ENCODE data around the gene MUSTN1. TPM values are rescaled to one million over a fixed set of nuclear protein-coding genes. Genes with fewer than 3 reads are reported as not detected.

Gene MUSTN1
- total RNA-seq, 1 donor from 2014 or later: not detected

- FAIRE-seq (no peak), DNase-seq (ENCODE audit: low spot score in 2 of 2) (no peak)
Observed at GRCh38 chr3:52836471-52836845, 1.6 kb upstream of the MUSTN1 start.

DNA sequence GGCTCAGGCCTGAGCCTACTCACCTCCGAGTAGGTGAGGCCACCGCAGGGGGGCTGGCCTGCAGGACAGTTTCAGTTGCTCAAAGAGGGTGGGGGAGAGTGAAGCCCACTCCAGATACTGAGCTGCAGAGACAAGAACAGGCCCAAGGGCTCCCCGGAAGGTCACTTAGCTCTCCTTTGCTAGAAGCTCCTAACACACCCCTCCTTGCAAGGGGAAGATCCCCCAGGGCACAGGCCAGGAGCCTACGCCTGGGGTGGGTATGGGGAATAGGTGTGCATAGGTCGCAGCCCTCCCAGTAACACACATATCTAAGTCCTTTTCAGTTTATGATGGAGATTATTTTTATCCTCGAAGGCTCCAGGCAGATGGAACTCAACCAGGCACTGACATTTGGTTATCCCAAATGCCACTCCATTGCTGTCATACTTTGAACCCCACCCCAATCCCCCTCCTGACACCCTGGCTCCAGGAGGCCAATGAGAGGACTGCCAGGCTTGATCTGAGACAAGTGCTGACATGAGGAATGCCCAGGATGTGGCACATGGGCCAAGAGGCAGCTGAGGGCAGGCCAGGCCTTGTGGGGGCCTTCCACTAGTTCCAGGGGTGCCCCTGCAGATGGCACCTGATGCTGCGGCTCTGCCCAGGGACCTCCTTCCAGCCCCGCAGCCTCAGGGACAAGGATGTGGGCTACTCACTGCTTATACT, 1.1 kb upstream of the MUSTN1 start:
- FAIRE-seq (no peak), DNase-seq (ENCODE audit: low spot score in 2 of 2) (no peak)

DNA sequence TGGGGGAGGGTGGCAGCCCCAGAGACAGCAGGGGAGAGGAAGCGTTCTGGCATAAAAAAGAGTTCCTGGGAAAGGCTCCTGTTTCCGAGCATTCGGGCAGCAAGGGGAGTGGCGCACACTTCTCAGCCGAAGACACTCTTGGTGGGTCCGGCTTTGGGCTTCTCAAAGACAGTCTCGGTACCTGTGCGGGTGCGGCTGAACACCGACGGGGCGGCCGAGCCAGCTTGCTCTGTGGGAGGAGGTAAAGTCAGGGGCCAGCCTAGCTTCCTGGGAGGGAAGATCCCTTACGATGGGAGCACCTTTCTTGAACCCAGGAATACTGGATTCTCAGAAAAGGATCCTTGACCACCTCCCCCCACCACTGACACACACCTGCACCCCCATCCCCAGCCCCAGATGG, 1.6 kb downstream of the MUSTN1 start:
- DNase-seq (ENCODE audit: low spot score in 2 of 2) (no peak), FAIRE-seq (no peak)

- DNase-seq (ENCODE audit: low spot score in 2 of 2): peak in 1 of 2 donors; percentile 71
- no peak for FAIRE-seq
Observed at GRCh38 chr3:52831500-52832301, 3.1 kb downstream of the MUSTN1 start.

- DNase-seq (ENCODE audit: low spot score in 2 of 2) (no peak), FAIRE-seq (no peak)
Observed at GRCh38 chr3:52830535-52831258, 4.1 kb downstream of the MUSTN1 start, which contains the start of gene ITIH4. Gene ITIH4 (minus strand): TSS chr3:52830672. CDS start chr3:52830642, 30 bp downstream.

- no peak for DNase-seq (ENCODE audit: low spot score in 2 of 2)
- FAIRE-seq: no peak
Observed at GRCh38 chr3:52829906-52830463, 4.8 kb downstream of the MUSTN1 start.

GRCh38 chr3:52829482-52829881, 5.3 kb downstream of the MUSTN1 start:
- FAIRE-seq: no peak
- no peak for DNase-seq (ENCODE audit: low spot score in 2 of 2)

GRCh38 chr3:52827866-52828376, 6.9 kb downstream of the MUSTN1 start:
- DNase-seq (ENCODE audit: low spot score in 2 of 2) (no peak), FAIRE-seq (no peak)

DNA sequence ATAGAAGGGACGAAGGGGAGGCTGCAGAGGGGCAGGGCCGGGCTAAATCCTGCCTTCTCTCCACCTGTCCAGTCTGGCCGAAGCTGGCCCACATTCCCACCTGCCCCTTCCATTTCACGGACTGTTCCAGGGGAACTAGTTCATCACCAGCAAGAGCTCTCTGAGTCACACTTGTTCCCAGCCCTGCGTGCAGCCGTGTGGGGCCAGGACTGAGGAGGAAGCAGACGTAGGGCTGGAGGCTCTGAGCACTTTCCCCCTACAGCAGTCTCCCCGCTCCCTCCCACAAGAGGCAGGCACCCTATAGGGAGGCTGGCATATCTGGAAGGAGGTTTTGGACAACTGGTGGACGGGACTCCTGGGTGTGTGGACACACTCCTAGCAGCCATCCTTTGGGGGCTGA, 7.4 kb downstream of the MUSTN1 start:
- DNase-seq (ENCODE audit: low spot score in 2 of 2) (no peak), FAIRE-seq (no peak)

- FAIRE-seq (no peak), DNase-seq (ENCODE audit: low spot score in 2 of 2) (no peak)
Observed at GRCh38 chr3:52824037-52824436, 10.8 kb downstream of the MUSTN1 start.

DNA sequence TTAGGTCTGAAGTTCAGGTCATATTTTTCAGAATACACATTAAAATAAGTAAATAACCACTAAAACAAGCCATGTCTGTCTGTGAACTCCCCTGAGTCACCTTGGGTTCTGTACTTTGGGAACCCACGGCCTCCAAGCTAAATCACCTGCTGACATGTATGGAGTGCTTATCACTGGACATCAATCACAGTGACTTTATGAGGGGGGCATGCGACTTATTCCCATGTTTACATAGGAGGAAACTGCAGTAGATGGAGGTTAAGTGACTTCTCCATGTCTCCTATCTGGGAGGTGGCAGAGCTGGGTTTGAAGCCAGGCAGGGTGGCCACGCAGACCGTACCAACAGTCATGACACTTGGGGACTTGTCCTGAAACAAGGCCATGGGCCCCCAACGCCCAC, 12.5 kb downstream of the MUSTN1 start:
- DNase-seq (ENCODE audit: low spot score in 2 of 2) (no peak), FAIRE-seq (no peak)

DNA sequence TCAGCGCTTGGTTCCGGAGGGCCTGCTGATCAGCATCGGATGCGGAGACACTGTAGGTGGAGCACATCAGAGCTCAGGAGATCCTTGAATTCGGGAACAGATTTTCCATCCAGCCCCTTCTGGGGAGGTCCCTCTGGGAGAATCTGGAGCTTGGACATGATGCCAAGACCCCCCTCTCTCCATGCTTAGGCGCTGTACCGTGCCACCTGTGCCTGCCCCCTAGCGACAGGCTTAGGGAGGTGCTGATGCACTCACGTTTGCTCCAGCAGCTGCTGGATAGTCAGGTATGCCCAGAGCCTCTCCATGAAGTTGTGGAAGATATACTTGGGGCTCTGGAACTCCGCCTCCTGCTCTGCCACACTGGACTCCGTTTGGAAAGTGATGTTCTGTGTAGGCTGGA, 14.1 kb downstream of the MUSTN1 start:
- no peak for FAIRE-seq
- no peak for DNase-seq (ENCODE audit: low spot score in 2 of 2)

DNA sequence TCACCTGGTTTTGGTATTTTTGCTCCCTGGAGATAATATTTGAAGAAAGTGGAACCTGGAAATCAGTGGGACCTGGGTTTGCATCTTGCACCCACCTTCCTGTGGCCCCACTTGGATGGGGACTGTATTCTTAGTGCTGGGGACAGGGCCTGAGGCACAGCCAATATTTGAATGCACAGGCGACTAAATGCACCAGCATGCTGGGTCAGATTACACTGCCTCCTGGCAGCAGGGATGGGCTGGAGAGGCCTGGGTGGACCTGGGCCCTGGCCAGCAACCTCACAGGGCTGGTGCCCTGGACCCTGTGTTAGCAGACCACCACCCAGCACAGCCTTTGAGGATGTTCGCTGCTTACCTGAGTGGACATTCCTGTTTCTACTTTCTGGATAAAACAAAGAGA, 14.9 kb downstream of the MUSTN1 start:
- FAIRE-seq: no peak
- DNase-seq (ENCODE audit: low spot score in 2 of 2): no peak

- no peak for FAIRE-seq
- DNase-seq (ENCODE audit: low spot score in 2 of 2): no peak
Observed at GRCh38 chr3:52817860-52818259, 17.0 kb downstream of the MUSTN1 start.

DNA sequence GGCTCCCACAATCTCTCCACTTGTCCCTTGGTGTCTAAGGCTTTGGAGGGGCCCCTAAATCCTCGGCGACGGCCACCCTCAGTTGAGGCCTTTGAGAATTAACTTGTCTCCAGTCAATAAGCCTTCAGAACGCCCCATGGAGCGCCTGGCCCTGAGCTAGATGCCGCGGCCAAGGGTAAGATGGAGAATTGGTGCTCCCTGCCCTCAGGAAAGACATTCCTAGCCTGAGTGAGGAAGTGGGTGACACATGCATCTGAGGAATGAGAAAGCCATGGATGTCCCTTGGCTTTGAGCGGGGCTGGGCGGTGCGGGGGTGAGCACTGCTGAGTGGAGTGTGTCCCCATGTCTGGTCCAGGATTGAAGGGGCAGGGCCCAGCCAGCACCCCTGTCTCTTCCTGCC, 17.6 kb downstream of the MUSTN1 start:
- DNase-seq (ENCODE audit: low spot score in 2 of 2) (no peak), FAIRE-seq (no peak)

- FAIRE-seq: no peak
- no peak for DNase-seq (ENCODE audit: low spot score in 2 of 2)
Observed at GRCh38 chr3:52816654-52817053, 18.2 kb downstream of the MUSTN1 start.

- no peak for FAIRE-seq
Observed at GRCh38 chr3:52816199-52816598, 18.6 kb downstream of the MUSTN1 start.

DNA sequence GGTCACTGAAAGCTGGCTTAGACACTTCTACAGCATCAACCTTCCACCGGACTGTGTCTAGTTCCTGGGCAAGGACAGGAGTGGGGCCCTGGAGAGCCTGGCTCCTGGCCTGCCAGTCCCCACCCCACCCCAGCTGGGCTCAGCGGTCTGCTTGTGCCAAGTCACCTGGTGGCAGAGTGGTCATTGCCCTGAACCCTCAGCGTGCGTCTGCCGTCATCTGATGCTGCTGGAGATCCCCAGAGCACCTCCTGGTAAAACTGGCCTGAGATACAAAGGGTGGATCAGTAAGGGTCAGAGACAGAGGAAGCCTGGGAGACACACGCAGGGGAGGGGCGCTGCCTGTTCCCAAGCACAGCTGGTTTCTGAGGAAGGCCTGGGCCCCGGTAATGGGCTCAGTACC, 21.0 kb downstream of the MUSTN1 start:
- DNase-seq (ENCODE audit: low spot score in 2 of 2): no peak
- FAIRE-seq: no peak

More at GRCh38 chr3:52816199-52816598, 18.6 kb downstream of the MUSTN1 start:
- no peak for DNase-seq (ENCODE audit: low spot score in 2 of 2)

DNA sequence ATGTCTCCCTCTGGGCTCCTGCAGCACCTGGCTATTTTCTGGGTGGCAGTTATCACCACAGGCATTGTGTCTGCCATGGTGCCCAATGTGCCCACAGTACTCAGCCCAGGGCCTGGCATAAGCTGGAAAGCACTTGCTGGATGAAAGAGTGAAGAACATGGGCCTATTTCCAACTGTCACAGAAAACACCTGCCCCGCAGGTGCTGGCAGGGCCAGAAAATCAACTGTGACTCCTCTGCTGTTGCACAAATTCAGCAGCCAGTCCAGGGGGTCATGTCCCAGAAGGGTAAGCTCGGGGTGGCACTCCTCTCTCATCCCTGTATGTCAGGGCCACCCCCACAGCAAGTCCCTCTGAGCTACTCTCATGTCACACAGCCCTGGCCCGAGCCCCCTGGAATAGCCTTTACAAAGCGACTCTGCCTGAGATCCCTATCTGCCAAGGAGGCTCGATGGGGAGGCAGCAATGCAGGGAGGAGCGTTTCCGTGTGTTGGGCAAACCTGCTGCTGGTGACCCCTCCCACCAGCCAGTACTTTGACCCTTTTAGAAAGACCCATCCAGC, 23.3 kb downstream of the MUSTN1 start:
- DNase-seq (ENCODE audit: low spot score in 2 of 2) (no peak), FAIRE-seq (no peak)

GRCh38 chr3:52810923-52811322, 23.9 kb downstream of the MUSTN1 start:
- DNase-seq (ENCODE audit: low spot score in 2 of 2): no peak
- FAIRE-seq: no peak

Measured in frontal cortex (tissue), 4 donors.